HG03159 (cell line): ENCODE results near the gene NUP210.
"Not testable (repeated sequence)": the region's sequence is repeated elsewhere in the genome, so short reads cannot be mapped to it uniquely, and the experiment has no call there.

Source experiments
- ATAC-seq: cut with Tn5 transposase; IDR thresholded peaks from one replicate; pipeline ENCODE4 v1.9.1; 2021; ENCODE audit warnings: mild to moderate bottlenecking, moderate library complexity; ENCODE audit not compliant: unreplicated experiment

NUP210 gene

GRCh38 chr3:13420045-13420830 is at the start of gene NUP210:
TSS of gene NUP210 (minus strand) at chr3:13420322. CDS start at chr3:13420226, 96 bp downstream.
- peak; percentile 56 for ATAC-seq

GRCh38 chr3:13466781-13467180 is 46.7 kb upstream of the NUP210 start:
- no peak for ATAC-seq

GRCh38 chr3:13465236-13465873 is 45.2 kb upstream of the NUP210 start:
- no peak for ATAC-seq

DNA sequence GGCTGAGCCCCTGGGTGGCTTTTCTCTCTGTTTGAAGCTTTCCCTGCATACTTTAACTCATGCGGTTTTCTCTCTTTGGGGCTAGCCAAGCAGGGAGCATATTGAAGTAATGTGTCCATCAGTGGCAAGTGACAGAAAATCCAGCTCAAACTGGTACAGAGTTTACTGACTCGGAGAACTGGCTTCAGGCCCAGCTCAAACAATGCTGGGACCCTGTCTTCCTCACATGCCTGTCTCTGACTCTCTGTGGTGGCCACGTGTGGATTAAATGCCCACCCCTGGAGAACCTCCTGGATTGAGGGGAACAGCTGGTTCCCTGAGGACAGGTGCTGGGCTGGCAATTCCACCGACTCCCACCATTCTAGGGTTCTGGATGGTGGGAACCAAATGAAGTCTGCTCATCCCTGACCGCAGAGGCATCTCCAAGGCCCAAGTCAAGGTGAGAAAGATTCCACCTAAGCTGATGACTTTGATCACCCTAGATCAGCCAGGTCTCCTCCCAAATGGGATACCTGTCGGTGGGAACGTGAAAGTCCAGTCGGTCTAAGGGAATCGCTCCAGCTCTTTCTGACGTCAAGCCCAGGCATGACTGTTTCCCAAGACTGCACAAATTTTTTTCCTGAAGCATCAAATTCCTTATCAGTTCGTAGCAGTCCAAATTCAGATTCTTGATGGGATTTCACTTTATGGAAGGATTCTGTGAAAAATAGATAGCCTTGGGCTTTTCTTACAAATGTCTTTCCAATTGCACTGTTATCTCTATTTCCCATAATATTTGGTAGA is 43.7 kb upstream of the NUP210 start:
- ATAC-seq, result no peak

DNA sequence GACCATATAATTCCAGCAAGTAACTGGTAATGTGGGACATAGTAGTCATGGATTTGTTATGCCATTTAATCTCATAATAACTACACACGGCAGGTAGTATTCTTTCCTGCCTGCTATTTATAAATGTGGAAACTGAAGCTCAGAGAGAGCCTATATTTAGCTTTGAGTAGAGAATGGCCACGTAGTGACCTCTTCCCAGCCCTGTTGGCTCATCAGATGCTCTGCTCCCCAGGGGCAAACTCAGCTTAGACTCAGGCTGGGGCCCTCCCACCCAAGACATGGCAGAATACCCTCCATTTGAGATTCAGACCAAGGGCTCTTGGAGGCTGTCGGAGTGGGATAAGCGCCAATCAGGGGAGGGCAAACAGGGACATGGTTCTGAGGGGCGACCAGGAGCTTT is 42.7 kb upstream of the NUP210 start:
- ATAC-seq, result no peak

DNA sequence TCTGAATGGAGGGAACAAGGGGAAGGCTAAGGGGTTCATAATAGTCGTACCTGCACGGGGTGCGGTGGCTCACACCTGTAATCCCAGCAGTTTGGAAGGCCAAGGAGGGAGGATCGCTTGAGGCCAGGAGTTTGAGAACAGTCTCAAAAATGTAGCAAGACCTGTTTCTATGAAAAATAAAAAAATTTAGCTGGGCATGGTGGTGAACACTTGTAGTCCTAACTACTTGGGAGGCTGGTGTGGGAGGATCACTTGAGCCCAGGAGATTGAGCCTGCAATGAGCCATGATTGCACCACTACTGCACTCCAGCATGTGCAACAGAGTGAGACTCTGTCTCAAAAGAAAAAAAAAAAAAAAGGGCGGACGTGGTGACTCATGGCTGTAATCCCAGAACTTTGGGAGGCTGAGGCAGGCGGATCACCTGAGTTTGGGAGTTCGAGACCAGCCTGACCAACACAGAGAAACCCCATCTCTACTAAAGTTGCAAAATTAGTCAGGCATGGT is 42.1 kb upstream of the NUP210 start:
- no peak for ATAC-seq

DNA sequence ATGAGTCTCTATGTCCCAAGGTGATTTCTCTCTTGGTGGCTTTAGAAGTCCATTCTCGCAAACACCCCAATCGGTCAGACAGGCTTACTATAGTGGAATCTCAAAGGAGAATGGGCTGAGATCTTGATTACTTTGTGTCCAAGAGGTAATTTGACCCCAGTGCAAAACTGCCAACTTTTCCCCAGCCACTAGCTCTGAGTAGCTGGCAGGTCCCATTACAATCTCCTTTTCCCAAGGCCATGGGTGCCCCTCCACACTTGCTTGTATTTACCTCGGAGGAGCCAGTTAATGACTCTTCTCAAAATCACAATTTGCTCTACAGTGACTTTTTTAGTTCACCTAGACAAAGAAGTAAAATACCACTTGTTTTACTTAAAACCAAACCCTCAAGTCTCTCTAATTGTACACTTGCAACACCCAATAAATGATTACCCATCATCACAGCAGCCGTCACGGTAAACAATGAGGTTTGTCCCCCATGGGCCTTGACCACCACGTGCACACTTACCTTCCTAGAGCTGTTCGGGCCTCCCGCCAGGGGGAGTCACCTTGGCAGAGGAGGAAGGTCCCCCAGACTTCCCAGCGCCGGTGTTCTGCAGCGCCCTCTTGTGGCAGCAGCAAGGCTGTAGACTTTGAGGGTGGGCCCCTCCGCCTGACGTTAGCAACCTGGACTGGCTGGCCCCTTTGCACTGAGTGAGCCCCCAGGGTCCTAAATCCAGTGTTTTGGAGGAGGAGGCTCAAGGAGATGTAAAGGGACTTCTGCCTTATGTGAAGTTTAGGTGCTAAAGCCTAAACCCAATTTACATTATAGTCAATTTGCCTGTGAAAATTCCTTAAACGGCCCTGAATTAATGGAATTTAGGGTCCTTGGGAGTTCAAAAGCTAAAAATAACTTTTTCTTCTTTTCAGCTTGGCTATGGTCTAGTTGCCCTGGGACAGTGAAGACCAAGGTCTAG is 41.3 kb upstream of the NUP210 start:
- no peak for ATAC-seq

GRCh38 chr3:13460341-13460736 is 40.2 kb upstream of the NUP210 start:
- no peak for ATAC-seq

- ATAC-seq, result no peak
These were observed 39.7 kb upstream of the NUP210 start for GRCh38 chr3:13459605-13460340.

- ATAC-seq, result no peak
These were observed 37.5 kb upstream of the NUP210 start for GRCh38 chr3:13457593-13457992.

DNA sequence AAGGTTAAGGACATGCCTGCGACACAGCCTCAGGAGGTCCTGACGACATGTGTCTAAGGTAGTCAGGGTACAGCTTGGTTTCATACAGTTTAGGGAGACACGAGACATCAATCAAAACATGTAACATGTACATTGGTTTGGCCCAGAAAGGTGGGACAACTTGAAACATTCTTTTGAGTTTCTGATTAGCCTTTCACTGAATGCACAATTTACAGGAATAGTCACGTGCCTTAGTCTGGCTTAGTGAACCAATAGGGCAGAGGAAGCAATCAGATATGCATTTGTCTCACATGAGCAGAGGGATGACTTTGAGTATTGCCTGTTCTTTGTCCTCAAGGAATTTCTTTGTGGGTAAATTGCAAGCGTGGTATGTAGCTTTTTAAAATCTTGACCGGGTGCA is 35.5 kb upstream of the NUP210 start:
- no peak for ATAC-seq

DNA sequence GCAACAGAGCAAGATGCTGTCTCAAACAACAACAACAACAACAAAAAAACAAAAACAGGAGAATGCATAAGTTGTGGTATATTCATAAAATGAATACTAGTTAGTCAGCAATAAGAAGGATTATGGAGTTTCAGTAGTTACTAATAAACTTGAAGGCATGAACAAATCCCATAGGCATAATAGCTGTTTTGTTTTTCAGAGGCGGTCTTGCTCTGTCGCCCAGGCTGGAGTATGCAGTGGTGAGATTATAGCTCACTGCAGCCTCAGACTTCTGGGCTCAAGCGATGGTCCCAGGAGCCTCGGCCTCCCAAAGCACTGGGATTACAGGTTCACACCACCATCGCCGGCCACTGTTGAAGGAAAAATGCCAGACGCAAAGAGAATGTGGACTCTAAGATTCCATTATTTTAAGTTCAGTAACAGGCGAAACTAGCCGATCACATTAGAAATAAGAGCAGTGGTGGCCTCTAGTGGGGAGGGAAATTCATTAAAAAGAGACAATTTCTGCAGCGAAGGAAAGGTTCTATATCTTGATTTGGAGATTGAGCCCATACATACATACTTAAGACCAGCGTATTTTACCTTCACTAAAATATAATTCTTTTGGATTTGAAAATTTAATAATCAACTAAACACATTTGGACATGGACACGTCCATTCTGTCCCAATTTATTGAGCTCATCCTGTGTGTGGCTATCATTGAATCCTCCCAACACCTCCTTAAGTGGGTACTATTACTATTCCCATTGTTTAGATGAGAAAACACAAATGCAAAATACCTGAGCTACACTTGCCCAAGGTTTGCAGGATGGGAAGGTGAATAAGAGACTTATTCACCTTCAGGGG is 32.6 kb upstream of the NUP210 start:
- no peak for ATAC-seq

- ATAC-seq, result peak; percentile 17
These were observed 31.2 kb upstream of the NUP210 start for GRCh38 chr3:13451301-13451673.

GRCh38 chr3:13442882-13443281 is 22.8 kb upstream of the NUP210 start:
- not testable (repeated sequence) for ATAC-seq

- ATAC-seq, result no peak
These were observed 20.2 kb upstream of the NUP210 start for GRCh38 chr3:13440204-13440817.

DNA sequence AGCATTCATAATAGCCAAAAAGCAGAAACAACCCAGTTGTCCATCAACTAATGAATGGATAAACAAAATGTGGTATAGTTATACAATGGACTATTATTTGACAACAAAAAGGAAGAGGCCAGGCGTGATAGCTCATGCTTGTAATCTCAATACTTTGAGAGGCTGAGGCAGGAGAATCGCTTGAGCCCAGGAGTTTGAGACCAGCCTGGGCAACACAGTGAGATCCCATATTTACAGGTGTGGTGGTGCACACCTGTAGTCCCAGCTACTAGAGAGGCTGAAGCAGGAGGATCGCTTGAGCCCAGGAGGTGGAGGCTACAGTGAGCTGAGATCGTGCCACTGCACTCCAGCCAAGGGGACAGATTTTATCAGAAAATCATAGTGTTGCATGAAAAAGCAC is 16.1 kb upstream of the NUP210 start:
- not testable (repeated sequence) for ATAC-seq

GRCh38 chr3:13433912-13434311 is 13.8 kb upstream of the NUP210 start:
- ATAC-seq, result no peak

GRCh38 chr3:13432093-13432492 is 12.0 kb upstream of the NUP210 start:
- no peak for ATAC-seq
